GM18505 (cell line): ENCODE results near the gene ALG1.
"Not testable (repeated sequence)": the region's sequence is repeated elsewhere in the genome, so short reads cannot be mapped to it uniquely, and the experiment has no call there.

Experiments
- ATAC-seq: cut with Tn5 transposase; IDR thresholded peaks from one replicate; pipeline ENCODE4 v1.9.1; 2021; ENCODE audit not compliant: unreplicated experiment
- POLR2A ChIP-seq: IDR thresholded peaks from 4 replicates; pipeline ENCODE4 v1.6.1; 2011; ENCODE audit warnings: borderline replicate concordance; ENCODE audit not compliant: insufficient read depth, insufficient read length; ENCODE audit errors: extremely low read depth

ALG1 gene

GRCh38 chr16:5036228-5037156 lies 35.2 kb upstream of the ALG1 start:
- no peak for ATAC-seq
- TF ChIP-seq POLR2A, result no peak

- ATAC-seq, result no peak
- no peak for TF ChIP-seq POLR2A
Observed at GRCh38 chr16:5040451-5040850, 31.2 kb upstream of the ALG1 start.

- peak; percentile 29 for TF ChIP-seq POLR2A
- peak; percentile 63 for ATAC-seq
Observed at GRCh38 chr16:5041600-5042133, 30.0 kb upstream of the ALG1 start.

GRCh38 chr16:5042574-5043171 lies 29.0 kb upstream of the ALG1 start:
- no peak for ATAC-seq
- no peak for TF ChIP-seq POLR2A

GRCh38 chr16:5044011-5044540 lies 27.6 kb upstream of the ALG1 start:
- no peak for TF ChIP-seq POLR2A

GRCh38 chr16:5044581-5044980 lies 27.1 kb upstream of the ALG1 start:
- ATAC-seq, result not testable (repeated sequence)

More at GRCh38 chr16:5044011-5044540, 27.6 kb upstream of the ALG1 start:
- no peak for ATAC-seq

GRCh38 chr16:5045499-5046115 lies 26.0 kb upstream of the ALG1 start:
- no peak for TF ChIP-seq POLR2A
- ATAC-seq, result no peak

GRCh38 chr16:5046914-5047313 lies 24.7 kb upstream of the ALG1 start:
- no peak for ATAC-seq
- TF ChIP-seq POLR2A, result no peak

GRCh38 chr16:5054876-5055865 lies 16.5 kb upstream of the ALG1 start:
- no peak for TF ChIP-seq POLR2A
- no peak for ATAC-seq

GRCh38 chr16:5056352-5056751 lies 15.3 kb upstream of the ALG1 start:
- no peak for ATAC-seq
- TF ChIP-seq POLR2A, result no peak

- no peak for ATAC-seq
- TF ChIP-seq POLR2A, result no peak
Observed at GRCh38 chr16:5058476-5058875, 13.2 kb upstream of the ALG1 start.

- TF ChIP-seq POLR2A, result no peak
- ATAC-seq, result no peak
Observed at GRCh38 chr16:5059386-5060072, 12.1 kb upstream of the ALG1 start.
